LHCN-M2 (cell line): ENCODE data around the gene CNR1. TPM values are rescaled to one million over a fixed set of nuclear protein-coding genes. Genes with fewer than 3 reads are reported as not detected.

Source experiments
- DNase-seq: peaks from one replicate; pipeline ENCODE4 v3.0.0-alpha.2; 2012; ENCODE audit warnings: low read depth
- total RNA-seq: library from RNA; depleted of rRNA; stranded (reverse); fragments of >200 nt; gene quantifications from 2 replicates; pipeline ENCODE4 v1.2.3, GENCODE V29; 2014; rRNA removed

The CNR1 gene
- total RNA-seq, 1 experiment from 2014 or later = not detected

DNA sequence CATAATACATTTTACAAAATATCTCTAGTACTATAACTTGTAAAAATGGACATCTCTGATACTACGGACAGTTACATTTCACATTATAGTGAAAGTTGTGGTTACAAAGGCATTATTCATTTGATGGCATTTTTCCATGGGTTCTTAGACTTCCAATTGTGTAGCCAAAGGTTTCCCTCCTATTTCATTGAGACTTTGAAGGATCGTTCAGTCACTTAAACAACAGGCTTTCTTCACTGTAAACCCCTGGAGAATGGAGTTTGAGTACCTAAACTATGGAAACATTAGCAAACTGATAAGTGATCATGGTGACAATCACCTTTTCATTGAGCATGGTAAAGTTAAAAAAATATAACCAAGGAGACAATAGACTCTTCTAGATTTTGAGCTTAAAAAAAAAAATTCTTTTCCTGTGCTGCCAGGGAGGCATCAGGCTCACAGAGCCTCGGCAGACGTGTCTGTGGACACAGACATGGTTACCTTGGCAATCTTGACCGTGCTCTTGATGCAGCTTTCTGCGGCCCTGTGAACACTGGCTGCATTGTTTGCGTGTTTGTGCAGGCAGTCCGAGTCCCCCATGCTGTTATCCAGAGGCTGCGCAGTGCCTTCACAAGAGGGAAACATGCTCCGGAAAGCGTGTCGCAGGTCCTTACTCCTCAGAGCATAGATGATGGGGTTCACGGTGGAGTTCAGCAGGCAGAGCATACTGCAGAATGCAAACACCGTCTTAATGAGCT lies 22.6 kb downstream of the CNR1 start:
- DNase-seq = no peak

DNA sequence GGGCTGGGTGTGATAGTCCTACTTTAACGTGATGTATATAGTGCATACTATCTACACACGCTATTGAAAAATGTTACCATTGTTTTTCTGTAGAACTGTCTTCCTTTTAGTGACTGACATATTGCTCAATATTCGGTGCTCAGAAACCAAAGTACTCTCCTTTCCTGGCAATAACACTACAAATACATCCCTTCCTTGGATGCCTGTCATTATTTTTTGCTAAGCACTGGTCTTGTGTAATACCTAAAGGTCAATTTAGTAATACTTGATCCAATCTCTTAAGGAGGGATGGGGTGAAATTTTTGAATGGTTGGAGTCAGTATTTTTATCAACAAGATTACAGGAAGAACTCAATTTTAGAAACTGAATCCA lies 23.9 kb downstream of the CNR1 start:
- no peak for DNase-seq

DNA sequence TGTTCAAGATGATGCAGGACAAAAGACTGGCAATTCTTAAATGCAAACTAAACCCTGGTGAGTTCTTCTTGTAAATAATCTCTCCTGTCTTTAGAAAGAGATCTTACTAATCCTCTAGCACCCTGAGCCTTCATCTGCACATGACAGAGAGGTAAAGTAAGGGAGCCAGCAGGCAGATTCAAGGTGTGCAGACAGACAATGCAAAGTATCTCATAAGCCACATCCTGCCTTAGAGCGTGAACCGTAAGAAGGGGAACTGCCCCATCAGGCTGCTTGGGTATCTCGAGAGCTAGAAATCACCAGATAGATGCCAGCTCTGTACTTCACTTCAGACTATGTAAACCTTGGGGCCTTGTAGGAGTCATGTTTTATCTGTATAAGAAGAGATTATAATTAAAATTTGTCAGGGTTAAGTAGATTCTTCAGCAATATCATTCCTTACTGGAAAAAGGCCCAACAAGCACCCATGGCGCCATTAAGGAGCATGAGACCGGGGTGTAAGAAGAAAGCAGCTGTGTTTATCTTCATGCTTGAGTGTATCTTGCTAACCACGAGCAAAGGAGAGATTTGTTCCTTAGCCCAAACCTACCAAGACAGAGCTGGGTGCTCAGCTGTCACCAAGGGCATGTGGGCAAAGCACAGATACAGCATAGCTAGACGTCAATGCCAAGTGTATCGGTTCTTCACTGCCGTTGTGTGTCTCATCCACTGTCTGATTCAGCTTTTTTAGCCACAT lies 24.4 kb downstream of the CNR1 start:
- DNase-seq = no peak

DNA sequence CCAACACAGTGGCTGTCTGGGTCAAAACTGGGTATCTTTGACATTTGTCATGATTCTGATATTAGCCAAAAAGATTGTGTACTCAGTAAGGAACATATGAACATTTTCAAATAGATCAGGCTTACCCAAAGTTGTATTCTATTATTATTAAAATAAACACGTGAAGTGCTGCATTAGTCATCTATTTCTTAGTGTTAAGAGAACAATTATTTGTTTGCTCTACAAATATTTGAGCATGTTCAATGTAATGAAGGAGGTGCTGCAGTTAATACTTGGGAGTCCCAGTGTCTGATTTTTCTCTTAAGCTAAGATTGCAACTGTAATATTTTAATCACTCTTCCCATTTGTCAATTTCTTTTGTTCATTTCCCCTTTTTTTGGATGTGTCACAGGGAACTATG lies 28.2 kb downstream of the CNR1 start:
- no peak for DNase-seq

DNA sequence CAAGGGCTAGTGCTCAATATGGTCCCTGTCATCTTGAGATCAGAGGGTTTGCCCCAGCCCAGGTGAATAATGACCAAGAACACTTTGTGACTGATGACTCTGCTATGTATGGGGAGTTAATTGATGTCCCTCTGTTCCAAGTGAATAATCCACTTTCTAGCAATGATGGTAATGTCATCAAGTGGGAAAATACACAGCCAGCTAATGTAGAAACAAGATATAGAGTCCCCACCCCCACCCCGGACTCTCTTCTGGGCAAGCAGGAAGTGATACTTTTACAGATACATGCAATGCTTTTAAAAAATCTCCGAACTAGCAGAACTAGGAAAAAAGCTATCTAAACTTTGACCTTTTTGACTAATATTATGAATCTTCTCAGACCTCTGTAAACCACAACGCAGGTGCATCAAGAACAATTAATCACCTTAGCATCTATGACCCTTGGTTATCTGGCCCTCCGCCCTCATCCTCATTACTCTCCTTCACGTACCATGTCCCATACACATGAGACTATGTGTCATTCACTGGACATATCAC lies 30.5 kb downstream of the CNR1 start:
- DNase-seq = no peak

DNA sequence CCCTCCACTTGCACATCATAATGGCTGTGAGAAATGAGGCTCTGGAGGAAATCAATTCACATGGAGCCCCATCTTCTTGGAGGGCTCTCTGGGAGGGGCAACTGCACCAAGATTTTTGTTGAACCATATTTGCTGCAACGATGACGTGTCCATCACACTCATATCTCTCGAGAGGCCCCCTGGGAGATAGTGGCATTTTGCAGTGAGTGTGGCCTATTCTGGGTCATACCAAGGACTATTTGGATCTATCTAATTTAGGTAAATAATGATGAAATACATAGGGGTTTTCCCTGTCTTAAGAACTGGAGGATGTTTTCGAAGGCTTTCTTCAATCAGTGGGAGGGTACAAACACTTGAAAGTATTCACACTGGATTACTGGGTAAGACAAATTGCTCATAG lies 31.6 kb downstream of the CNR1 start:
- DNase-seq = no peak

DNA sequence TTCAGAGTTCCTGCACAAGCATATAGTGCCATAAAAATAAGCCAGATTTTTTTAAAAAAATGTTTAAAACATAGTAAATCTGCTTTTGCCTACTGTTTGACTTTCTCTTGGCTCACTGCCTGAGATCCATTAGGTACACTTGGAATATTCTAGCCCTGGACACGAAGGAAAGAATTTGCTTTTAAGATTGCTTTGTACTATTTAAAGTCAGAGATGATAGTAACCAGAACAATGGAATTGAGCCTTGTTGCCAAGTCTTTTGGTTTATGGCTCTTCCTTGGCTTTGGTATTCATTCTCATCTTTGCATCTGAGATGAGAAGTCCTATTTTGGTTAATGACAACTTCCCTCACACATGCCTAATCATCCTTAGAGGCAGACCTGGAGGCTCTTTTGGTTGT lies 32.4 kb downstream of the CNR1 start:
- DNase-seq = no peak

DNA sequence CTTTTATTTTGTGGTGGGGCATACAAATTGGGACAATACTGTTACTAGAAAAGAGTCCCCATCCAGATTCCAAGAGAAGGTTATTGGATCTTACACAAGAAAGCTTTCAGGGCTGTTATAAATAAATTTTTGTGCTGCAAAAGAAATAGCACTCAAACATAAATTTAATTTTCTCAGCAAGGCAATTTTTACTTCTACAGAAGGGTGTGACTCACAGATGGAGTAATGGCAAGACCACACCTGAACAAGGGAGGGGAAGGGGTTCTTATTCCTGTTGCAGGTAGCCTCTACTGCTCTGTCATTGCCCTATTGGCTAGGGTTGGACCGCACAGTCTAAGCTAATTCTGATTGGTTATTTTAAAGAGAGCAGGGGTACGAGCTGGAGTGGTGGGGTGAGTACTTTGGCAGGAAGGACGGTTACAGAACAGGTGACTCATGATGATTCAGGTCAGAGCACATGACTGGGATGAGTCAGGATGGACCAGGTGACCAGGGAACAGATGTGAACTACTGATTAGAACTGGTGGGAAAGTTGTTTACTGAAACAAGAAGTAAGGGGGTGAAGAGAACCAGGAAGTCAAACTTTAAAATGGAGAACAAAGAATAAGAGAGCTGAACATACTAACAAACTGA lies 41.1 kb downstream of the CNR1 start:
- DNase-seq = peak; percentile 7

DNA sequence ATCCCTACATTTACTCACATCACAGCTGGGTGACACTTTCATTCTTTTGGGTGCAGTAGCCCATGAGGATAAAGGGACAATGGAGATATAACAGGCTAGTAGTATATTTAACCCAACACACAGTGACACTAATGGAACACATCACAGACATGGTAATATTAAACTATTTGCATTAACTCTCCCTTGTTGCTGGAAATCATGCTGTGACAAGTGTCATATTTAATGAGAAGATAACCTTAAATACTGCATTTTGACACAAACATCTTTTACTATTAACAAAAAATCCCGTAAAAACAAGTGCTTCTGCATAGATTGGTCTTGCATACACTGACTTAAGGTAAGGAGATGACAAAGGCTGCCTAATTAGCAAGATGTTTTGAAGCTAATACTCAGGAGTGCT lies 45.5 kb downstream of the CNR1 start:
- no peak for DNase-seq

DNA sequence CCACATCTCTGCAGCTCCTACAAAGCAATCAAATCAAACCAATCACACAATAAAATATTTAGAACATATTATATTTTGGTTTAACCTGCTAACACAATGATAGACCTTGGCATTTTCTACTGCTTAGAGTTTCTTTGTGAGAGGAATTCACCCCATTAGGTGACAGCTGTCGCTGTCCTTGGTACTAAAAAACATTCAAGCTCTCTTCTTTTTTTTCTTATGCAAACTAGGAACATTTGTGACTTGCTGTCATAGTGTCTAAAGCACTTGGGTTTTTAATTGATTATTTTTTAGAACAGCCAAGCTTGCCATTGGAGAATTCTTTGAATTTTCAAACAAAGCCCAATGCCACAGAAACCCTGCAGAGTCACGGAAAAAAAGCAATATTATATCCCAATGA lies 46.4 kb downstream of the CNR1 start:
- no peak for DNase-seq

DNA sequence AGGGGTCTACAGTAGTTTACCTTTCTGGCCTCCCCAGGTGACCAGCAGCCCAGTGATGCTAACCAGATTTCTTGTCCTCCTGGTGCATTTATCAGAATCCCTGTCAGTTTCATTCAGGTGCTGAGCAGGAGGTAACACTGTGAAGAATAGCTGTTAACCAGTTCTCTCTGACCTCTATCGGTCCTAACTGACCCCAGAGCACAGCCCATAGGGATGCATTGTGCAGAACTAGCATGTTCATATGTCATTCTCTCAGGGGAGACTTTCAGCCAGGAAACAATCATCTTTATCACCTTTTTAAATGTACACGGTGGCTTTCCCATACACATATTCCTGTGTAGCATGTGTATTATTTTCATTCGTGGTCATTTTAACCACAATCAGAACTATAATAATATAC lies 49.9 kb downstream of the CNR1 start:
- DNase-seq = no peak

DNA sequence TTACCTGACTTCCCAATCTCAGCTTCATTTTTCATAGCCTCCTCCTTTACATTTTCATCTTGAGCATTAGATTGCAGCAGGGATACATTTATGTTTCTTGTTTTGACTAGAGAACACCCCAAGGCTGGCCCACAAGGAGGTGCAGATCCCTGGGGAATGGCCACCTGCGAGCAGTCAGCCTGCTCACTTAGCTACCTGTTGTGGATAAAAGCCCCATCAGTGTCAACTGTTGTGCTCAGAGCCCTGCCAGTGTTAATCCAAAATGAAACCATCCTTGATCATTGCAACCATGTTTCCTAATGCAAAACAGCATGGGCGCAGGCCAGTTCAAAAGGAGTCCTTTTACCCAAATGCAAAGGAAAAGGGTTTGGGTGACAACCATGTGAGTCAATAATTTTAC lies 50.8 kb downstream of the CNR1 start:
- no peak for DNase-seq

DNA sequence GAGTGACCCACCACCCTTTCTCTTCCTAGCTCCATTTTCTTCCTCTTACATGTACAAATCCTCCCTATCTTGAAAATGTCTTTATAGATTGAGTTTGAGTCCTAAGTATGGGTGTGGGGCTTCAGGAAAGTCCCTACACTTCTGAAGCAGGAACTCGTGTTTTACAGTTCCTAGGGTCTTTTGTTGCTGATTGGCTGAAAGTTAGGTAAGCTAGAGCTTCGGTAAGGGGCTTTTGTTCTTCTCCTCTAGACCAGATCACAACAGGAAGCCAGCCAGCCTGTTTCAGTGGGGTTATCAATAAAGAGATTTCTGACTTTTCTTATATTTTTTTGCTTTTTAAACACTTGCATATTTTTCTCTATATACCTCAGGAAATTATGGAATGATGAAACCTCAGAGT lies 51.3 kb downstream of the CNR1 start:
- DNase-seq = no peak

DNA sequence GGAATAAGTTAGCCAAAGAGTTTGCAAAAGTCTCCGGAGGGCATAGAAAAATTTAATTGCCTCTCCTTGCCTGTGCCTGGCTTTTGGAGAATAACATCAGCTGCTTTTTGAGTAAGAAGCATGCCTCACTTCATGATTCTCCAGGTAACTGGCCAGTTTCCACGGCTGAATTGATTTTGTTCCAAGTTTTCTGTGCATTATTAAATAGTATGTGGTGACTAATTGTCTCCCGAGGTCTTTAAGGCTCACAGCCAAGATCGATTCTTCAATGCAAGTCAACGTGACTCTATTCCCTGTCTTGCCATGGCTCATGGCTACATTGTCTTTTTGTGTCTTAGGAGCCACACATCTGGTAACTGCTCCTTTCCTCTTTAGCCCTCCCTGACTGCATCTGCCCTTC lies 54.2 kb downstream of the CNR1 start:
- DNase-seq = no peak

DNA sequence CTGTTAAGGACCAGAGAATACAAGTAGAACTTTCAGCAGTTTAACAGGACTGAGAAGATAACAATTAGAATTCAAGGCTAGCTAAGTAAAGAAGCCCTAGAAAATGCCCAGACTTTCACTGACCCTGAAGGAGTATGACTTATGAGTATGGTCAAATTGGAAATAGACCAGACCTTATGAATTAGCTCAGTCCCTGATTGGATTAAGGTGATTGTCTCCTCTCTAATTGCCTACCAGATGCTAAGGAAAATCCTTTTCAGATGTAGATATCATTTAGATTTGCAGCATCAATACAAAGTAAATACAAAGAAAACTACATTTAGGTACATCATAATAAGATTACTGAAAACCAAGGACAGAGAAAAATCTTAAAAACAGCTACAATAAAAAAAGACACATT lies 58.9 kb downstream of the CNR1 start:
- DNase-seq = no peak

DNA sequence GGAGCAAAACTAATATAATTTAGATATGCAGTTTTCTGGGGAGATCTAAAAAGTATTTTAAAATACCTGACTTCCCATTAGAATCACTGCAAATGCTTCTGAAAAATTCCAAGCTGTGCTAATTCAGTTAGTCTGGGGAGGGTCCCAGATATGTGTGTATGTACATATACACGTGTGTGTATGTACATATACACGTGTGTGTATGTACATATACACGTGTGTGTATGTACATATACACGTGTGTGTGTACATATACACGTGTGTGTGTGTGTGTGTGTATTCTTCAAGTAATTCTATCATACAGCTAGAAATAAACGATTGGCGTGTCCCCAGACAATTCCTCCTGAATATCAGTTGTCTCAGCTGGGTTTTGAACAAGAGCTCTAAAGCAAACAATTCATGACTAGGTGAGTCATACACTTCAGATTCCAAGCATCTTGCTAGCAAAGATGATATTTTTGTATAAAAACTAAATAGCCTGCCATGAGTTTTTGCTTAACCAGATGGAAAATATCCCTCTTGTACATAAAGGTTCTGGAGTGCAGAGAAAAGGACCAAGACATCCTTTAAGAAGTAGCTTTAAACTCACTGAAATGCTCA lies 60.3 kb downstream of the CNR1 start:
- no peak for DNase-seq

Other genes with a start within 250 kb of the CNR1 start
- not detected in 2 replicates for gene SPACA1, start 118.5 kb downstream of the CNR1 start, total RNA-seq